Cardiac fibroblast (primary cell): Measurements from ENCODE around the gene NDUFS6.

ENCODE experiments used
- DNase-seq, 2 donors: peaks; one replicate each; pipeline versions ENCODE4 v3.0.0 to v3.0.0-alpha.2; 2010; ENCODE audit warnings: low read depth in 2 of 2
- H3K4me3 ChIP-seq, 2 donors: replicated peaks in 1 of 2; 1 replicate in 1 of 2; 2 replicates in 1 of 2; pipeline ENCODE4 v1.5.1; 2011; ENCODE audit warnings: low read depth in 2 of 2, low read length in 2 of 2, mild to moderate bottlenecking in 2 of 2, moderate library complexity in 1 of 2
- TF ChIP-seq, protein P1 (sequence below): IDR thresholded peaks from one replicate; pipeline ENCODE4 v1.5.1; 2011; ENCODE audit warnings: low read depth, mild to moderate bottlenecking, low read length, inconsistent platforms

Gene NDUFS6

DNA sequence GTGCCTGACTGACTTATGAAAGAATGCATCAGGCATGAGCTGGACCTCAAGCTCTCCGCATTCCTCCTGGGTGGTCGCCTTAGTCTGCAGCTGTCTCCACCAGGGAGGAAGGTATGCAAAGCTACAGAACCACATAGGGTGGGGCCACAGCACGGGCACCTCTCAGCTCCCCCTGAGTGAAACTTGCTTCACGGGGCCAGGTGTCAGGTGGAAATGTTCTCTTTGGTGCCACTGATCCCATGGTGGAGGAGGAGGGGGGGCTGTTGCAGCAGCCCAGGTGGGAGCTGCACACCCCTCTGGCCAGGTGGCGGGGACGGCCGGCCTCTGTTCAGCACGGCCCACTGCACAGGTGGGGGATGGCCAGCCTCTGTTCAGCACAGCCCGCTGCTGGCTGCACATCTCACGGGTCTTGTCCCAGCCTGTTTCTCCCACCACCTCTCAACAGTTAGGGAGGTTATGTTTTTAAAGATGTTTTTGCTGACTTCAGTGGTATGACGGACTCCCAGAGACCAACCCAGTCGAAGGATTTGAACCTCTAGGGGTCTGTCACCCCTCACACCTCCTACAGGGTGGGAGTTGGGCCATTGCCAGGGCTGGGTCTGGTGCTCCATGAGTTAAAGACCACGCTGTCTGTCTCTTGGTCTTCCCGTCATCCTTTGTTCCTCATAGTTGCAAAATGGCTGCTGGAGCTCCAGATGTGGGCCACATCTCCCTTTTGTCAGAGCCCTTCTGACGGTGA is 35.9 kb upstream of the NDUFS6 start:
- TF ChIP-seq, protein P1, sequence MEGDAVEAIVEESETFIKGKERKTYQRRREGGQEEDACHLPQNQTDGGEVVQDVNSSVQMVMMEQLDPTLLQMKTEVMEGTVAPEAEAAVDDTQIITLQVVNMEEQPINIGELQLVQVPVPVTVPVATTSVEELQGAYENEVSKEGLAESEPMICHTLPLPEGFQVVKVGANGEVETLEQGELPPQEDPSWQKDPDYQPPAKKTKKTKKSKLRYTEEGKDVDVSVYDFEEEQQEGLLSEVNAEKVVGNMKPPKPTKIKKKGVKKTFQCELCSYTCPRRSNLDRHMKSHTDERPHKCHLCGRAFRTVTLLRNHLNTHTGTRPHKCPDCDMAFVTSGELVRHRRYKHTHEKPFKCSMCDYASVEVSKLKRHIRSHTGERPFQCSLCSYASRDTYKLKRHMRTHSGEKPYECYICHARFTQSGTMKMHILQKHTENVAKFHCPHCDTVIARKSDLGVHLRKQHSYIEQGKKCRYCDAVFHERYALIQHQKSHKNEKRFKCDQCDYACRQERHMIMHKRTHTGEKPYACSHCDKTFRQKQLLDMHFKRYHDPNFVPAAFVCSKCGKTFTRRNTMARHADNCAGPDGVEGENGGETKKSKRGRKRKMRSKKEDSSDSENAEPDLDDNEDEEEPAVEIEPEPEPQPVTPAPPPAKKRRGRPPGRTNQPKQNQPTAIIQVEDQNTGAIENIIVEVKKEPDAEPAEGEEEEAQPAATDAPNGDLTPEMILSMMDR: no peak
- no peak overlapping the region for H3K4me3 ChIP-seq
- DNase-seq: no peak

GRCh38 chr5:1765880-1766235 is 35.3 kb upstream of the NDUFS6 start:
- DNase-seq: no peak
- H3K4me3 ChIP-seq: no peak overlapping the region
- TF ChIP-seq, protein P1: no peak

DNA sequence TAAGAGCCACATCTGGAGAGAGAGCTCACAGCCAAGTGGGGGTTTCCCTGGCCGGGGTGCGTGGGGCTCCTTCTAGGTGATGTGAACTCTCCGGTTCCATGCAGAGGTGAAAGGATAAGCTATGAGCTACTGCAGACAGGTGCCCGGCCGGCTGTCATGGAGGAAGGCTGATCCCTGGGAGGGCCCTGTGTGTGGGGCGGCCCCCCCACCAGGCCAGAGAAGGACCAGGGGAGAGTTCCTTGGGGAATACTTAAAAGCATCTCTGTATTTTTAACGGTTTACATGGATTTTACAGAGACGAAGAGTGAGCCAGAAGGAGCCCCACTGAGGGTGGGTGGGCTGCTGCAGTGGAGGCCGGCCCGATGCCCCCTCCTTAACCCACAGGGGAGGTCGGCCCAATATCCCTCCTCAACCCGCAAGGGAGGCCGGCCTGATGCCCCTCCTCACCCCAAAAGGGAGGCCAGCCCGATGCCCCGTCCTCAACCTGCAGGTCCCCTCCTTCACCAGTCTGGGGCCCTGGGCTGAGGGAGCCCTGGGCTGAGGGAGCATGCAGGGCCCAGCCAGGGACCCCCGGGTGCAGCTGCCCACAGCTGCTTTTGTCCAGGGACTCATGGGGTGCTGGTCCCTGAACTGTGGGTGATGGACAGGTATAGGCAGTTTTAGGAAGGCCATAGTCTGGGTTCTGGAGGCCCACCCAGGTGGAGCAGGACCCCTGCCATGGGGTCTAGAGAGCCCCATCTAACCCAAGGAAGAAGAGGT is 33.5 kb upstream of the NDUFS6 start:
- TF ChIP-seq, protein P1: no peak
- no peak for DNase-seq
- H3K4me3 ChIP-seq: no peak overlapping the region

DNA sequence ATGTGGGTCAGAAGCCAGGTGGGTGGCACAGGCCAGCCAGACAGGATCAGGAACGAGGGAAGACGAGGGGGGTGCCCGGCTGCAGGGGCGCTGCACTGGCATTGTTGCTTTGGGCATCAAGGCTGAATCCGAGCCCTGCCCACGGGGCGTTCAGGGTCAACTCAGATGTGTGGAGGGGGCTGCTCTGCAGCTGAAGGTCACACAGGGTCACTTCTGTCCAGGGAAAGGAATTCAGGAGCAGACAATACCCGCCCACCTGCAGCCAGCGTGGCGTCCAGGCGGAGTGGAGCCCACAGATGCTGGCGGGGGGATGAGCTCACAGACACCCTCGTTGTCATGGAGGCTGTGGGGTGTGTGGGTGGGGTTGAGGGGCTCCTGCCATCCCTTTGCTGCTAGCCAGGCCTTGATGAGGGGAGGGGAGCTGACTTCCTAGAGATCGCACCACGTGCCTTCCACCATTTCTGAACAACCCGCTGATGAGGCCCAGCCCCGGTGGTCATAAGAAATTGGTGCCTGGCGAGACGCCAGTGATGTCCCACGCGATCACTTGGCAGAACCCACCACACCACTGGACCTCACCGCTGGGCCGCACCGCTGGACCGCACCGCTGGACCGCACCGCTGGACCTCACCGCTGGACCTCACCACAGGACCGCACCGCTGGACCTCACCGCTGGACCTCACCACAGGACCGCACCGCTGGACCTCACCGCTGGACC is 32.8 kb upstream of the NDUFS6 start:
- TF ChIP-seq, protein P1: no peak
- no peak for DNase-seq
- no peak overlapping the region for H3K4me3 ChIP-seq

DNA sequence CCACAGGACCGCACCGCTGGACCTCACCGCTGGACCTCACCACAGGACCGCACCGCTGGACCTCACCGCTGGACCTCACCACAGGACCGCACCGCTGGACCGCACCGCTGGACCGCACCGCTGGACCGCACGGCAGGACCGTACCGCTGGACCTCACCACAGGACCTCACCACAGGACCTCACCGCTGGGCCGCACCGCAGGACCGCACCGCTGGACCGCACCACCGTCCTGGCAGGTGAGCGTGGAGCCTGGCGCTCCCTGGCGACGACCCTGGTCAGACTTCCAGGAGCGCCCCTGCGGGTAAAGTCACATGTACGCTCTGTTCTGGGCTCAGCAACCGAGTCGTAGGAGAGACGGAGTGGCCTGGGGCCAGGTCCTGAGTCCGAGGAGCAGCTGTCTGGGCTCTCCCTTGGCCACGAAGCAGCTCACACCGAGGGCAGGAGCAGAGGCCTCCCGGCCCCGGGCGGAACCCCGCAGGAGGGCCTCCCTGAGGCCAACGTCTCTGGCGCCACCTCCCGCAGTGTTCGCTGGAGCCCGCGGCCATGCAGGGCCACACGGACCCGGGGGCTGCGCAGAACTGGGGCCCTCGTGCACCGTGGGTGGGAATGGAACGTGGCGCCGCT is 32.1 kb upstream of the NDUFS6 start:
- TF ChIP-seq, protein P1: no peak
- no peak overlapping the region for H3K4me3 ChIP-seq
- DNase-seq: no peak

- H3K4me3 ChIP-seq: no peak overlapping the region
- TF ChIP-seq, protein P1: no peak
- DNase-seq: no peak
Observed at GRCh38 chr5:1769752-1770442, 31.3 kb upstream of the NDUFS6 start.
